ENCODE results near the gene SLC25A48. TPM values are rescaled to one million over a fixed set of nuclear protein-coding genes. Genes with fewer than 3 reads are reported as not detected.

SLC25A48 gene
- polyA plus RNA-seq, 1 donor (not counting 4 experiments of a cell fraction or from before 2014, with no cell fraction given): not detected

DNA sequence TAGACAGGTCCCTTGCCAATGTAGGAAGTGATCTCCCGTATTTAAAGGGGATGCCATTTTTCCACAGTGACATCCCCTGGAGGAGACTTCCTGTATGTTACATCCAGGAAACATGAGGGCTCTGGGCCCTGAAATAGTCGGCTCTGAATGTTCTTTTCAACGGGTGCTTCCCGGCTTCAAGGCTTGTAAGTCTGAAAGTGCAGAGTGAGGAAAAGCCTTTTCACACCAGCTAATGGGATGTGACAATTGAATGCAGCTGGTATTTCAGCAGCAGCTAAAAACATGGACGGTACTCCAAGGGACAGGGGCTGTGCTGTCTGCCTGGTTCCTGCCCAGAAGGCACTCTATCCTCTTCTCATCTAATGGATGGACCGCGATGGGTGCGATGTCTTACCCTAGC, 59.8 kb downstream of the SLC25A48 start:
- H3K27me3 ChIP-seq (ENCODE audit: control insufficient read depth, extremely low read depth, insufficient read depth, low read length): no peaks in the 10 kb centered on the region
- no peak for DNase-seq (ENCODE audit: low read depth, low spot score)

DNA sequence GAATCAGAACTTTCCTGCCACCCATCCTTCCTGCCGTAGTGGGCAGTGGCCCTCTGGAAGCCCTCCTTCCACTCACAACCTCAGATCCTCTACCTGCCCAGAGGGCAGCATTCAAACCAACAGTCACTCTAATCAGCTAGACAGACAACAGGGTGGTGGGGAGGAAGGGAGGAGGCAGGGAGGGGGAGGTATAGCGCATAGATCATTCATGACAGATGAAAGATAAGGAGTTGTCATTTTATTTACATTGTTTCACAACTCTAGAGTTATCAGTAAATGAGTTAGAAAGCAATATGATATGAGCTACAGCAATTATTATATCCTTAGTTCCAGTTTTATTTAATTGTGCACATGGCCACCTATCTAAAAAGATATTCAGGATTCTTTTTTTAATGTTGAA, 60.3 kb downstream of the SLC25A48 start:
- Histone ChIP-seq H3K4me1 (ENCODE audit: control insufficient read depth, extremely low read depth, insufficient read depth, low read length) (no peaks in the 10 kb centered on the region), H3K4me3 (ENCODE audit: control insufficient read depth in 2 of 3, extremely low read depth in 1 of 3, insufficient read depth in 2 of 3, low read depth in 1 of 3, low read length in 3 of 3) (no peak overlapping the region), H3K36me3 (ENCODE audit: control insufficient read depth in 2 of 2, extremely low read depth in 1 of 2, insufficient read depth in 2 of 2, low read length in 2 of 2) (no peaks in the 10 kb centered on the region), H3K79me2 (ENCODE audit: control insufficient read depth, insufficient read depth, low read length) (no peaks in the 10 kb centered on the region), H3K4me2 (ENCODE audit: control insufficient read depth, extremely low read depth, insufficient read depth, low read depth, low read length) (no peak overlapping the region), H3K9ac (ENCODE audit: control insufficient read depth, extremely low read depth, insufficient read depth, low read length) (no peak overlapping the region), H3K9me1 (ENCODE audit: control insufficient read depth, extremely low read depth, insufficient read depth, low read length) (no peaks in the 10 kb centered on the region), H3K9me3 (ENCODE audit: control insufficient read depth, low read depth, low read length) (no peaks in the 10 kb centered on the region), H3K27ac (ENCODE audit: control insufficient read depth, insufficient read depth, low read length) (no peak overlapping the region), H4K20me1 (ENCODE audit: control insufficient read depth, extremely low read depth, insufficient read depth, low read length) (no peaks in the 10 kb centered on the region), H3K27me3 (ENCODE audit: control insufficient read depth, extremely low read depth, insufficient read depth, low read length) (peaks cover 4% of the 10 kb centered on the region), H2AFZ (ENCODE audit: control insufficient read depth, low read length) (no peak overlapping the region)
- dilution Hi-C loops (cut with MboI; ENCODE audit: extremely low pct_ligation_motif_present, low sequenced_read_pairs): no loop called here
- FAIRE-seq (no peak), DNase-seq (ENCODE audit: low read depth, low spot score) (no peak)
- TF ChIP-seq, protein P1, sequence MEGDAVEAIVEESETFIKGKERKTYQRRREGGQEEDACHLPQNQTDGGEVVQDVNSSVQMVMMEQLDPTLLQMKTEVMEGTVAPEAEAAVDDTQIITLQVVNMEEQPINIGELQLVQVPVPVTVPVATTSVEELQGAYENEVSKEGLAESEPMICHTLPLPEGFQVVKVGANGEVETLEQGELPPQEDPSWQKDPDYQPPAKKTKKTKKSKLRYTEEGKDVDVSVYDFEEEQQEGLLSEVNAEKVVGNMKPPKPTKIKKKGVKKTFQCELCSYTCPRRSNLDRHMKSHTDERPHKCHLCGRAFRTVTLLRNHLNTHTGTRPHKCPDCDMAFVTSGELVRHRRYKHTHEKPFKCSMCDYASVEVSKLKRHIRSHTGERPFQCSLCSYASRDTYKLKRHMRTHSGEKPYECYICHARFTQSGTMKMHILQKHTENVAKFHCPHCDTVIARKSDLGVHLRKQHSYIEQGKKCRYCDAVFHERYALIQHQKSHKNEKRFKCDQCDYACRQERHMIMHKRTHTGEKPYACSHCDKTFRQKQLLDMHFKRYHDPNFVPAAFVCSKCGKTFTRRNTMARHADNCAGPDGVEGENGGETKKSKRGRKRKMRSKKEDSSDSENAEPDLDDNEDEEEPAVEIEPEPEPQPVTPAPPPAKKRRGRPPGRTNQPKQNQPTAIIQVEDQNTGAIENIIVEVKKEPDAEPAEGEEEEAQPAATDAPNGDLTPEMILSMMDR (optimal IDR thresholded peaks at IDR 0.05 in 1 of 3, IDR thresholded peaks at IDR 0.05 in 1 of 3, conservative IDR thresholded peaks at IDR 0.05 in 1 of 3; ENCODE audit: extremely low read depth in 1 of 3, insufficient read depth in 2 of 3, low read length in 3 of 3): no peak
- TF ChIP-seq EZH2 (IDR thresholded peaks at IDR 0.05; ENCODE audit: low read length): no peak

More for the DNA sequence above, 59.8 kb downstream of the SLC25A48 start:
- H3K27ac ChIP-seq (ENCODE audit: control insufficient read depth, insufficient read depth, low read length): no peak overlapping the region
- H2AFZ ChIP-seq (ENCODE audit: control insufficient read depth, low read length): no peak overlapping the region
- no peaks in the 10 kb centered on the region for H3K9me3 ChIP-seq (ENCODE audit: control insufficient read depth, low read depth, low read length)
- no peak overlapping the region for H3K4me2 ChIP-seq (ENCODE audit: control insufficient read depth, extremely low read depth, insufficient read depth, low read depth, low read length)
- H3K9ac ChIP-seq (ENCODE audit: control insufficient read depth, extremely low read depth, insufficient read depth, low read length): no peak overlapping the region
- H3K79me2 ChIP-seq (ENCODE audit: control insufficient read depth, insufficient read depth, low read length): no peaks in the 10 kb centered on the region
- H3K4me1 ChIP-seq (ENCODE audit: control insufficient read depth, extremely low read depth, insufficient read depth, low read length): no peaks in the 10 kb centered on the region
- TF ChIP-seq, protein P1 (optimal IDR thresholded peaks at IDR 0.05 in 1 of 3, IDR thresholded peaks at IDR 0.05 in 1 of 3, conservative IDR thresholded peaks at IDR 0.05 in 1 of 3; ENCODE audit: extremely low read depth in 1 of 3, insufficient read depth in 2 of 3, low read length in 3 of 3): no peak
- no peak for TF ChIP-seq EZH2 (IDR thresholded peaks at IDR 0.05; ENCODE audit: low read length)
- dilution Hi-C loops (cut with MboI; ENCODE audit: extremely low pct_ligation_motif_present, low sequenced_read_pairs): no loop called here
- no peaks in the 10 kb centered on the region for H3K36me3 ChIP-seq (ENCODE audit: control insufficient read depth in 2 of 2, extremely low read depth in 1 of 2, insufficient read depth in 2 of 2, low read length in 2 of 2)
- no peaks in the 10 kb centered on the region for H3K9me1 ChIP-seq (ENCODE audit: control insufficient read depth, extremely low read depth, insufficient read depth, low read length)
- H3K4me3 ChIP-seq (ENCODE audit: control insufficient read depth in 2 of 3, extremely low read depth in 1 of 3, insufficient read depth in 2 of 3, low read depth in 1 of 3, low read length in 3 of 3): no peak overlapping the region
- H4K20me1 ChIP-seq (ENCODE audit: control insufficient read depth, extremely low read depth, insufficient read depth, low read length): no peaks in the 10 kb centered on the region
- FAIRE-seq: no peak

All from keratinocyte (primary cell).